Measurements from ENCODE around the gene RNF213.
A peak's percentile ranks its signal among the peaks of the same experiment; 100 is the strongest.

RNF213 gene

DNA sequence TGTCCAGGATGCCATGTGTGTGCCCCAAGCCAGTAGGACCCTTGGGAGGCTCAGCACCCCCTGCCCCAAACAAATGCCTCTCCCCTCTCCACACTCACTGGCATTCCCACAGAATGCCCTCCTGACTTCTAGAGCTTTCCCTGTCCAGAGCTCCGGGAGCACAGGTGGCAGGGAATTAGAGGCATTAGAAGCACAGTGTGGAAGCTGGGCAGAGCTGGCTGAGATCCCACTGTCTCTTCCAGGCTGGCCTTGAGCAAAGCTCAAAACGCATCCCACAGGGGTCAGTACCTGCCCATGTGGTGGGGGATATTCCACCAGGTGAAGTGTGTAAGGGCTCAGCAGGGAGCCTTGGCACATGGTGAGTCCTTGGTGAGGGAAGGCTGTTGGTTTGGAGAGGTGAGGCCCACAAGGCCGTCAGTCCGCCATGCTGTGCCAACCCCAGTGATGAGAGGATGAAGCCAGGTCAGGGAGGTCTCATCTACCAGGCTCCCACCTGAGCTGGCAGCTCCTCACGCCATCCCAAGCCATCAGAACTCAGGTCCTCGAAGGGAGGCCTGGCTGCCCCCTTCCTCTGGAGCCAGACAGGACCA is 172.4 kb downstream of the RNF213 start:
- TF ChIP-seq, protein P1, sequence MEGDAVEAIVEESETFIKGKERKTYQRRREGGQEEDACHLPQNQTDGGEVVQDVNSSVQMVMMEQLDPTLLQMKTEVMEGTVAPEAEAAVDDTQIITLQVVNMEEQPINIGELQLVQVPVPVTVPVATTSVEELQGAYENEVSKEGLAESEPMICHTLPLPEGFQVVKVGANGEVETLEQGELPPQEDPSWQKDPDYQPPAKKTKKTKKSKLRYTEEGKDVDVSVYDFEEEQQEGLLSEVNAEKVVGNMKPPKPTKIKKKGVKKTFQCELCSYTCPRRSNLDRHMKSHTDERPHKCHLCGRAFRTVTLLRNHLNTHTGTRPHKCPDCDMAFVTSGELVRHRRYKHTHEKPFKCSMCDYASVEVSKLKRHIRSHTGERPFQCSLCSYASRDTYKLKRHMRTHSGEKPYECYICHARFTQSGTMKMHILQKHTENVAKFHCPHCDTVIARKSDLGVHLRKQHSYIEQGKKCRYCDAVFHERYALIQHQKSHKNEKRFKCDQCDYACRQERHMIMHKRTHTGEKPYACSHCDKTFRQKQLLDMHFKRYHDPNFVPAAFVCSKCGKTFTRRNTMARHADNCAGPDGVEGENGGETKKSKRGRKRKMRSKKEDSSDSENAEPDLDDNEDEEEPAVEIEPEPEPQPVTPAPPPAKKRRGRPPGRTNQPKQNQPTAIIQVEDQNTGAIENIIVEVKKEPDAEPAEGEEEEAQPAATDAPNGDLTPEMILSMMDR (IDR thresholded peaks at IDR 0.05; ENCODE audit: control extremely low read depth, extremely low read depth, low read depth, missing control alignments), result no peak
- ChIA-PET CTCF (interaction anchor here (1.3 to 1.6 kb wide), 2 partner anchors 9 to 143 kb away, joined by 3 read pairs; no protein-coding TSS in a partner anchor), POLR2A (no interaction called here)
- no peak for DNase-seq (ENCODE audit: extremely low spot score)

DNA sequence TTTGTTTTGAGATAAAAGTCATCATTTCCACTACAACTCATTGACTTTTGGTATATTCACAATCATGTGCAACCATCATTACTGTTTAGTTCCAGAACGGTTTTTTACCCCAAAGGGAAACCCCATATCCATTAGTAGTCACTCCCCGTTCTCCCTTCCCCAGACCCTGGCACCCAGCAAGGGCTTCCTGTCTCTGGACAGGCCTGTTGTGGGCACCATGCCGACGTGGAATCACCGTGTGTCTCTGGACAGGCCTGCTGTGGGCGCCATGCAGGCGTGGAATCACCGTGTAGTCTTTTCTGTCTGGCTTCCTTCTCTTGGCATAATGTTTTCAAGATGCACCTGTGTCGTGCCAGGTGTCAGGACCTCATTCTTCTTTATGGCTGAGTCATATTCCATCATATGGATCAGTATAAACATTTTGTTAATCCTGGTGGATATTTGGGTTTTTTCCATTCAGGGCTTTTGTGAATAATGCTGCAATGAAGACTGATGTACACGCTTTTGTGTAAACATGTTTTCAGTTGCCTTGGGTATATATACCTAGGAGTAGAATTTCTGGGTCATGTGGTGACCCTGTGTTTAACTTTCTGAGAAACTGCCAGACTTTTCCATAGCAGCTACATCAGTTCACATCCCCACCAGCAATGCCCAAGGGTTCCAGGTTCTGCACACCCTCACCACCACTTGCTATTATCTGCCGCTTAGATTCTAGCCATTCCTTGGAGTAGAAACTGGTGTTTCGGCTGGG is 173.4 kb downstream of the RNF213 start:
- TF ChIP-seq, protein P1 (IDR thresholded peaks at IDR 0.05; ENCODE audit: control extremely low read depth, extremely low read depth, low read depth, missing control alignments), result no peak
- POLR2A ChIA-PET, result no interaction called here
- no peak for DNase-seq (ENCODE audit: extremely low spot score)
- CTCF ChIA-PET, result interaction anchor here (1.3 to 1.6 kb wide), 2 partner anchors 10 to 142 kb away, joined by 3 read pairs; no protein-coding TSS in a partner anchor

DNA sequence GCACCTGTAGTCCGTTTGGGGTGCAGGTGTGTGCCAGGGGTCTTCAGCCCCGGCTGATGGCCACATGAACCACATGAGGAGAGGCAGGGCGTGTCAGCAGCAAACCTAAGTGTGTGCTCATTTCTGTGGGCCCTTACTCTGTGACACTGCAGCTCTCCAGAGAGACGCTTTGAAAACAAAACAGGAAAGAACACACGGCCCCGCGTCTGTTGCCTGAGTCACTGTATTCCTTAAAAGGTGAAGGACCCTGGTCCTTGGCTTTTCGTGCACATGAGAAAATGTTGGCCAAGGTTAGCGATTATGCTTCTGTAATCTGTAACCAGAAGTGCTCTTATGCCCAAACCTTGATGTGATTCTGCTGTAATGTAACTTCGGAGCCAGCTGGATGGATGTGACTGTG is 176.9 kb downstream of the RNF213 start:
- no peak for DNase-seq (ENCODE audit: extremely low spot score)
- TF ChIP-seq, protein P1 (IDR thresholded peaks at IDR 0.05; ENCODE audit: control extremely low read depth, extremely low read depth, low read depth, missing control alignments), result no peak
- ChIA-PET CTCF (interaction anchor here (1.0 to 3.6 kb wide), 3 partner anchors 9 to 15 kb away, joined by 3 to 14 read pairs (median 3); no protein-coding TSS in a partner anchor), POLR2A (no interaction called here)

DNA sequence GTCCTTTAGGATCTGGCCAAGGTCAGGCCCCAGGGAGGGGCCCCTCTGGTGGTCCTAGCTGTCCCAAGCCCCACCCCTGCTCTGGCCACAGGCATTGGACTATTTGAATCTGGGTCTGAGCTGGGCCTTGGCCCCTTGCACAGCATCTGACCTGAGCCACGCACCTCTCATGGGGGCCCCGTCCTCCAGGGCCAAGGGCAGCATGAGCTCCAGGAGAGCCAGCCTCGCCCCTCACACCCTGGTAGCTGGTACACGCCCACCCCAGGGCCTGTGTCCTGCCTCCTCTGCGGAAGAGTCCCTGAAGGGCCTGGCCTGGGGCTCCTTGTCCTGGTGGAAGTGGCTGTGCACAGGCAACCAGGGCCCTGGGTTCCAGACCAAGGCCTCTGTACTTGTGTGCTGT is 178.2 kb downstream of the RNF213 start:
- TF ChIP-seq, protein P1 (IDR thresholded peaks at IDR 0.05; ENCODE audit: control extremely low read depth, extremely low read depth, low read depth, missing control alignments), result no peak
- ChIA-PET POLR2A (no interaction called here), CTCF (interaction anchor here (3.6 kb wide), 1 partner anchor 12 kb away, joined by 14 read pairs; no protein-coding TSS in a partner anchor)
- no peak for DNase-seq (ENCODE audit: extremely low spot score)

DNA sequence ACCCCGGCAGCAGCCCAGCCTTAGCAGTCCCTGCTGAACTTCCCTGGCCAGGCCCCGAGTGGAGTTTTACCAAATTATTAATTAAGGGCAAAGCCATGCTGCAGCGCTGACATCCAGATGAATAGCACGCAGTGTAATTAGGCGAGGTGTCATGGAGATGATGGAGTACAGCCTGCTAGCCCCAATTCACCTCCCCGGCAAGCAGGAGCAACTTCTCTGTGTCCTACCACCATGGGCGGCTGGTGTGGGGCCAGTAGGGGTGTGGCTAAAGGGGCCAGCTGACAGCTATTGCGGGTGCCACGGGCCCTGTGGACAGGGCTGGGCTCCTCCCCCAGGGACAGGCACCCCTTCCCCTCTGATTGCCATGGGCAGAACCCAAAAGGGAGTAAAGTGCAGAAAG is 178.8 kb downstream of the RNF213 start:
- TF ChIP-seq, protein P1 (IDR thresholded peaks at IDR 0.05; ENCODE audit: control extremely low read depth, extremely low read depth, low read depth, missing control alignments), result no peak
- CTCF ChIA-PET, result no interaction called here
- DNase-seq (ENCODE audit: extremely low spot score), result no peak
- POLR2A ChIA-PET, result interaction anchor here (1.3 kb wide), 1 partner anchor 15 kb away, joined by 3 read pairs; no protein-coding TSS in a partner anchor

DNA sequence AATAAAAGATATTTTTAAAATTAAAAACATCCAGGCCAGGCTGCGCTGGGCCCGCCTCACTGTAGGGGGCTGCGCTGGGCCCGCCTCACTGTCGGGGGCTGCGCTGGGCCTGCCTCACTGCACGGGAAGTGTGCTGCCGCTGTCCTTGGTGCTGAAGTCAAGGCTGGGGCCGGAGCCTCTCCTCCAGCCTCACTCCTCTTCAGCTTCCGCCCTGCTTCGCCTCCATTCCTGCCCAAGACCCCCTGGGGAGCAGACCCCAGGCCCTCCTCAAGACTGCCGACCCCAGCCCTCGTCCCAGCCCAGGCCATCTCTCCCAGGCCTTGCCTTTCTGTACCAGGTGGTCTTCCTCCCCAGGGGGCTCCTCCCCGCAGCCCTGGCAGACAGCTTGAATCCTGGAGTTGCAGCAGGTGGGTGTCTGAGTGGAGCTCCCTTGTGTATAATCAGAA is 180.5 kb downstream of the RNF213 start:
- ChIA-PET POLR2A (no interaction called here), CTCF (interaction anchor here (1.9 kb wide), 1 partner anchor 14 kb away, joined by 7 read pairs; no protein-coding TSS in a partner anchor)
- DNase-seq (ENCODE audit: extremely low spot score), result peak; percentile 82
- TF ChIP-seq, protein P1 (IDR thresholded peaks at IDR 0.05; ENCODE audit: control extremely low read depth, extremely low read depth, low read depth, missing control alignments), result no peak

Data from GM10248 (cell line).